ENCODE data around the gene CISD1.

Gene CISD1

GRCh38 chr10:58265249-58265648 is 3.7 kb upstream of the CISD1 start:
- no CpG with 5 or more reads among the region's 1 CpG for WGBS (ENCODE audit: extremely low coverage, insufficient coverage, insufficient read length)
- no peak overlapping the region for H2BK120ac ChIP-seq (ENCODE audit: insufficient read depth, low read length, poor library complexity)
- no peak overlapping the region for H4K91ac ChIP-seq (ENCODE audit: low read depth, low read length)
- H2BK5ac ChIP-seq (ENCODE audit: low read depth, low read length, poor library complexity), result no peak overlapping the region
- H3K27me3 ChIP-seq (ENCODE audit: insufficient read depth, low read length), result no peaks in the 10 kb centered on the region
- H4K12ac ChIP-seq (ENCODE audit: low read depth, low read length), result no peak overlapping the region
- H2BK12ac ChIP-seq (ENCODE audit: low read length), result no peak overlapping the region
- H3K9ac ChIP-seq (ENCODE audit: low read length), result no peak overlapping the region
- no peaks in the 10 kb centered on the region for H3K4me1 ChIP-seq (ENCODE audit: control insufficient read depth in 1 of 2, insufficient read depth in 2 of 2, low read length in 2 of 2)
- H3K14ac ChIP-seq (ENCODE audit: low read length), result no peak overlapping the region
- H2AFZ ChIP-seq (ENCODE audit: insufficient read depth, low read length, poor library complexity), result no peak overlapping the region
- peaks cover 14% of the 10 kb centered on the region for H3K79me2 ChIP-seq (ENCODE audit: control insufficient read depth, insufficient read depth, low read length, poor library complexity)
- no peaks in the 10 kb centered on the region for H3K9me3 ChIP-seq (ENCODE audit: insufficient read depth, low read depth, low read length)
- no peak overlapping the region for H3K4me3 ChIP-seq (ENCODE audit: low read depth, low read length)
- no peak overlapping the region for H3K23ac ChIP-seq (ENCODE audit: low read length)
- H3K4me2 ChIP-seq (ENCODE audit: low read length), result no peak overlapping the region
- H3K4ac ChIP-seq (ENCODE audit: low read depth, low read length), result no peak overlapping the region
- no peak overlapping the region for H4K8ac ChIP-seq (ENCODE audit: low read depth, low read length)
- H3K18ac ChIP-seq (ENCODE audit: low read length), result no peak overlapping the region
- no peak overlapping the region for H2AK5ac ChIP-seq (ENCODE audit: low read length)
- no peak for DNase-seq
- H3K27ac ChIP-seq (ENCODE audit: low read depth, low read length), result no peak overlapping the region
- peaks cover 13% of the 10 kb centered on the region for H3K79me1 ChIP-seq (ENCODE audit: low read length)
- H3K36me3 ChIP-seq (ENCODE audit: control insufficient read depth in 1 of 2, insufficient read depth in 2 of 2, low read length in 2 of 2), result no peaks in the 10 kb centered on the region

- Histone ChIP-seq H2BK120ac (ENCODE audit: insufficient read depth, low read length, poor library complexity) (no peak overlapping the region), H3K4me2 (ENCODE audit: low read length) (peak overlapping the region; percentile 74), H3K79me2 (ENCODE audit: control insufficient read depth, insufficient read depth, low read length, poor library complexity) (peaks cover 14% of the 10 kb centered on the region), H3K27ac (ENCODE audit: low read depth, low read length) (no peak overlapping the region), H3K4me1 (ENCODE audit: control insufficient read depth in 1 of 2, insufficient read depth in 2 of 2, low read length in 2 of 2) (no peaks in the 10 kb centered on the region), H3K36me3 (ENCODE audit: control insufficient read depth in 1 of 2, insufficient read depth in 2 of 2, low read length in 2 of 2) (no peaks in the 10 kb centered on the region), H3K27me3 (ENCODE audit: insufficient read depth, low read length) (no peaks in the 10 kb centered on the region), H3K79me1 (ENCODE audit: low read length) (peaks cover 13% of the 10 kb centered on the region), H3K14ac (ENCODE audit: low read length) (no peak overlapping the region), H2AK5ac (ENCODE audit: low read length) (no peak overlapping the region), H3K18ac (ENCODE audit: low read length) (no peak overlapping the region), H4K8ac (ENCODE audit: low read depth, low read length) (no peak overlapping the region), H4K12ac (ENCODE audit: low read depth, low read length) (no peak overlapping the region), H2BK12ac (ENCODE audit: low read length) (no peak overlapping the region), H3K4me3 (ENCODE audit: low read depth, low read length) (peak overlapping the region; percentile 47), H4K91ac (ENCODE audit: low read depth, low read length) (no peak overlapping the region), H3K9me3 (ENCODE audit: insufficient read depth, low read depth, low read length) (no peaks in the 10 kb centered on the region), H3K4ac (ENCODE audit: low read depth, low read length) (no peak overlapping the region), H2BK5ac (ENCODE audit: low read depth, low read length, poor library complexity) (no peak overlapping the region), H2AFZ (ENCODE audit: insufficient read depth, low read length, poor library complexity) (no peak overlapping the region), H3K23ac (ENCODE audit: low read length) (no peak overlapping the region), H3K9ac (ENCODE audit: low read length) (no peak overlapping the region)
- WGBS (ENCODE audit: extremely low coverage, insufficient coverage, insufficient read length), result no CpG with 5 or more reads among the region's 14 CpGs
- peak; percentile 64 to 92 for DNase-seq
Observed at GRCh38 chr10:58266003-58266825, 2.7 kb upstream of the CISD1 start.

GRCh38 chr10:58266826-58267712 is 1.9 kb upstream of the CISD1 start:
- Histone ChIP-seq H3K36me3 (ENCODE audit: control insufficient read depth in 1 of 2, insufficient read depth in 2 of 2, low read length in 2 of 2) (no peaks in the 10 kb centered on the region), H3K4me3 (ENCODE audit: low read depth, low read length) (peak overlapping the region; percentile 91), H2BK5ac (ENCODE audit: low read depth, low read length, poor library complexity) (peak overlapping the region; percentile 68), H3K18ac (ENCODE audit: low read length) (peak overlapping the region; percentile 19), H2BK120ac (ENCODE audit: insufficient read depth, low read length, poor library complexity) (peak overlapping the region; percentile 71), H4K91ac (ENCODE audit: low read depth, low read length) (peak overlapping the region; percentile 72), H3K9me3 (ENCODE audit: insufficient read depth, low read depth, low read length) (no peaks in the 10 kb centered on the region), H3K23ac (ENCODE audit: low read length) (no peak overlapping the region), H3K27ac (ENCODE audit: low read depth, low read length) (peak overlapping the region; percentile 61), H3K4ac (ENCODE audit: low read depth, low read length) (peak overlapping the region; percentile 85), H3K27me3 (ENCODE audit: insufficient read depth, low read length) (no peaks in the 10 kb centered on the region), H2AK5ac (ENCODE audit: low read length) (peak overlapping the region; percentile 91), H3K14ac (ENCODE audit: low read length) (peak overlapping the region; percentile 87), H3K4me2 (ENCODE audit: low read length) (peak overlapping the region; percentile 74), H4K8ac (ENCODE audit: low read depth, low read length) (peak overlapping the region; percentile 85), H4K12ac (ENCODE audit: low read depth, low read length) (peak overlapping the region; percentile 71), H3K79me1 (ENCODE audit: low read length) (peaks cover 13% of the 10 kb centered on the region), H3K4me1 (ENCODE audit: control insufficient read depth in 1 of 2, insufficient read depth in 2 of 2, low read length in 2 of 2) (no peaks in the 10 kb centered on the region), H2BK12ac (ENCODE audit: low read length) (peak overlapping the region; percentile 2), H3K9ac (ENCODE audit: low read length) (peak overlapping the region; percentile 75), H3K79me2 (ENCODE audit: control insufficient read depth, insufficient read depth, low read length, poor library complexity) (peaks cover 14% of the 10 kb centered on the region), H2AFZ (ENCODE audit: insufficient read depth, low read length, poor library complexity) (peak overlapping the region; percentile 91)
- WGBS (ENCODE audit: extremely low coverage, insufficient coverage, insufficient read length), result no CpG with 5 or more reads among the region's 53 CpGs
- DNase-seq, result peak; percentile 85 to 96

- WGBS (ENCODE audit: extremely low coverage, insufficient coverage, insufficient read length), result no CpG with 5 or more reads among the region's 76 CpGs
- H4K91ac ChIP-seq (ENCODE audit: low read depth, low read length), result peak within 1 kb of the TSS; percentile 72
- H2BK120ac ChIP-seq (ENCODE audit: insufficient read depth, low read length, poor library complexity), result peak within 1 kb of the TSS; percentile 71
- H3K79me2 ChIP-seq (ENCODE audit: control insufficient read depth, insufficient read depth, low read length, poor library complexity), result peaks cover 14% of the 10 kb centered on the region
- H2AFZ ChIP-seq (ENCODE audit: insufficient read depth, low read length, poor library complexity), result peak within 1 kb of the TSS; percentile 91
- peak within 1 kb of the TSS; percentile 91 for H3K4me3 ChIP-seq (ENCODE audit: low read depth, low read length)
- no peaks in the 10 kb centered on the region for H3K9me3 ChIP-seq (ENCODE audit: insufficient read depth, low read depth, low read length)
- H4K8ac ChIP-seq (ENCODE audit: low read depth, low read length), result peak within 1 kb of the TSS; percentile 85
- H3K18ac ChIP-seq (ENCODE audit: low read length), result peak within 1 kb of the TSS; percentile 19
- H3K9ac ChIP-seq (ENCODE audit: low read length), result peak within 1 kb of the TSS; percentile 75
- H4K12ac ChIP-seq (ENCODE audit: low read depth, low read length), result peak within 1 kb of the TSS; percentile 71
- no peaks in the 10 kb centered on the region for H3K4me1 ChIP-seq (ENCODE audit: control insufficient read depth in 1 of 2, insufficient read depth in 2 of 2, low read length in 2 of 2)
- peak within 1 kb of the TSS; percentile 87 for H3K14ac ChIP-seq (ENCODE audit: low read length)
- H3K27me3 ChIP-seq (ENCODE audit: insufficient read depth, low read length), result no peaks in the 10 kb centered on the region
- peak within 1 kb of the TSS; percentile 68 for H2BK5ac ChIP-seq (ENCODE audit: low read depth, low read length, poor library complexity)
- H3K4ac ChIP-seq (ENCODE audit: low read depth, low read length), result peak within 1 kb of the TSS; percentile 85
- peak within 1 kb of the TSS; percentile 2 for H2BK12ac ChIP-seq (ENCODE audit: low read length)
- H2AK5ac ChIP-seq (ENCODE audit: low read length), result peak within 1 kb of the TSS; percentile 91
- DNase-seq, result peak; percentile 91 to 93
- no peaks in the 10 kb centered on the region for H3K36me3 ChIP-seq (ENCODE audit: control insufficient read depth in 1 of 2, insufficient read depth in 2 of 2, low read length in 2 of 2)
- peaks cover 13% of the 10 kb centered on the region for H3K79me1 ChIP-seq (ENCODE audit: low read length)
- H3K23ac ChIP-seq (ENCODE audit: low read length), result no peak within 1 kb of the TSS
- peak within 1 kb of the TSS; percentile 64 for H3K27ac ChIP-seq (ENCODE audit: low read depth, low read length)
- H3K4me2 ChIP-seq (ENCODE audit: low read length), result peak within 1 kb of the TSS; percentile 99
Observed at GRCh38 chr10:58267713-58268453, 1.1 kb upstream of the CISD1 start, which contains the start of gene IPMK. Gene IPMK, minus strand, starts transcription at chr10:58267894. Its CDS starts 283 bp downstream, at chr10:58267611.

Measured in trophoblast cell (in vitro differentiated cells and primary cell).